Gastroesophageal sphincter (tissue), 4 donors: ENCODE results near the gene PHLPP1. TPM values are rescaled to one million over a fixed set of nuclear protein-coding genes. Genes with fewer than 3 reads are reported as not detected.

Source experiments
- small RNA-seq, 4 donors: library from RNA; depleted of rRNA; stranded (forward); fragments of <200 nt; gene quantifications; one replicate each; pipeline ENCODE3, GENCODE V24; 2016
- total RNA-seq, 4 donors: library from RNA; depleted of rRNA; stranded (reverse); fragments of >200 nt; gene quantifications; one replicate each; pipeline ENCODE4 v1.1.0, GENCODE V29; 2016

PHLPP1 gene
- total RNA-seq, 4 donors from 2014 or later = 10.8 to 19.1 (median 16.3) TPM

Small RNA genes within 50 kb of the gene (small RNA-seq; reads per million reads assigned to genes)
- gene RNU6-142P = 0 reads per million in 4 donors

Other genes starting within 250 kb of the PHLPP1 start
- gene ZCCHC2, start 192.5 kb upstream of the PHLPP1 start, total RNA-seq = 10 to 100 TPM; 16.8 to 30.8 (median 22.7) TPM